ENCODE results near the gene WNT8B.
A peak's percentile ranks its signal among the peaks of the same experiment; 100 is the strongest.

Gene WNT8B

DNA sequence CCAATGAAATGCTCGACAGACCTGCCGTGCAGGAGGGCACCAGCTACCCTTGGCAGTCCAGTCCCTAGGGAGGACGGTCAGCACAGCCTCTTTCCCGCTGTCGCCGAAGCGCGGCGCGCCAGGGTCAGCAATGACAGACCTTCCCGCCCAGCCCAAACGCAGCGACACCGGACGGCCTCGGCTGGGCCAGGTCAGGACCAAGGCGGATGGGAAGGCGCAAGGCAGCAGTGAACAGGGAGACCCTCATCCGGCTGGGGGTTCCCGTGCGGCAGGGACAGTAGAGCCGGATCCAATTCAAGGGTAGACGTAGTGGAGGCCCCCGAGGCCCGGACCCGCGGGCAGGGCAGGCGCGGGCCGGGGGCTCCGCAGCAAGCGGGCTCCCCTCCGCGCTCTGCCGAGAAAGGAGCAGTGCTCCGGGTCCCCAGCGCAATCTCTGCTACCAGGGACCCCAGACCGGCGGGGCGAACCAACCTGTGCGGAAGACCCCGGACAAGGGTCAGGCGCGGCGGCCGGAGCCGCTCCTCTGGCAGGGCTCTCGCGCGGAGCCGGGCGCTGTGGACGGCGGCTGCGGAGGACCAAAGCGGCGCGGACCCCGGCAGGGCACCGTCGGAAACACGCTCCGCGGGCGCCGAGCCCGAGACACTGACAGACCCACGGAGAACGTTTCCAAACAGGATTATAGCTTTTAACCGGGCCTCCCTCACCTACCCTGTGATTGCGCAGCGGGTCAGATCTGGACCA is 56.7 kb downstream of the WNT8B start, which contains the start of gene SEC31B:
SEC31B (minus strand) TSS at position 551 of the 741 bp plus-strand sequence. CDS start 2,909 bp downstream, outside the sequence.
- peak in 1 of 2 experiments; percentile 20 for DNase-seq

GRCh38 chr10:100520811-100521210 is 58.0 kb downstream of the WNT8B start:
- no peak for DNase-seq

DNA sequence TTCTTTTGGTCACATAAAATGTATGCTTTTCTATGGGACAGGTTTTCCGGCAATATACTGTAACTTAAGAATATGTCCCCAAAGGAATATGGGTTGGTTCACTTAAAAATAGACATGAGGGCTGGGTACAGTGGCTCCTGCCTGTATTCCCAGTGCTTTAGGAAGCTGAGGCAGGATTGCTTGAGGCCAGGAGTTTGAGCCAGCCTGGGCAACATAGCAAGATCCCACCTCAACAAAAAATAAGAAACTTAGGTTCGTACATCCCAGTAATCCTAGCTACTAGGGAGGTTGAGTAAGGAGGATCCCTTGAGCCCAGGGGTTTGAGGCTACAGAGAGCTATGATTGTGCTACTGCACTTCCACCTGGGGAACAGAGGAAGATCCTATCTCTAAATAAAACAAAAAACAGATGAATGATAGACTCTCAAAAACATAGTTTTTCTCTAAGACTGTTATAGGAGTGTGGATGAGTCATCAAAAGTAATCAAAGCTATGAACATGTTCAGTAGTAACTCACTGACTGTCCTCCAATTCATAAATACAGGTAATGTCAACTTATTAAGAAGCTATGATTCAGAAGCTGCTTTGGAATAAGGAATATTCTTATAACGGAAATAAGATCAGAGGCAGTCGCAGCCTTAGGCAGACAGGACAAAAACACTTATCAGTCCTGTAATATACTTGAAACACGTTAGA is 59.4 kb downstream of the WNT8B start:
- no peak for DNase-seq

GRCh38 chr10:100522945-100523344 is 60.1 kb downstream of the WNT8B start:
- no peak for DNase-seq

DNA sequence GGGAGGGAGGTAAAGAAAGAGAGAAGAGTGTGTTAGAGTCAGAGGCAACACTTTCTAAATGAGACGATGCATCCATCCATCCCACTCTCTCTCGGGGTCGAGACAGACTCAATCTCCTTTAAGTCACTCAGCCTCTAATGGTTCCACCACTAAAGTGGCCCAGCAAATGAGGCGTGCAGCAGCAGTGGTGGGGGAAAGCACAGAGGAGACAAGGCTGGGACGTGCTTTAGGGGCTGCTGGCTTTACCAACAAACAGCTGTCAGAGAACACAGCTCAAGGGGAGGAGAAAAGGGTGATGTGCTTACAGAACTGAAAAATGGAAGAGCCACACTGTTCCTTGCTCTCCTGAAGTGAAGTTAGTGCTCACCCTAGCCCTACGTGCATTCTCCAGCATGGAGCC is 61.4 kb downstream of the WNT8B start:
- no peak for DNase-seq

DNA sequence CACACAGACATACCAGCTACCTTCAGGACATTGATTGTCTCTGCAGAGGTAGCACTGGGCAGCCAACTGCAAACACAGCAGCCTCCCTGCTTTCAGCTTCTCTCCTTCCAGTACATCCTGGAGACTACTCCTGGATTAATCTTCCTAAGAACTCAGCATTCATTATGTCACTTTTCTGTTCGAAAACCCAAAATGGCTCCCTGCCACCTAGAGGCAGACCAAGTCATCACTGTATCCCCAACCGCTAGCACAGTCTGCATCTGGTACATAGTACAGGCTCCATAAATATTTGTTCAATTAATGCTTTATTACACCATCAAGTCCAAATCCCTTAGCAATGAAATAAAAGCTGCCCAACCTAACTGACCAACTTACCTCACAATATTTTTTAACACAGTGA is 61.8 kb downstream of the WNT8B start:
- no peak for DNase-seq

DNA sequence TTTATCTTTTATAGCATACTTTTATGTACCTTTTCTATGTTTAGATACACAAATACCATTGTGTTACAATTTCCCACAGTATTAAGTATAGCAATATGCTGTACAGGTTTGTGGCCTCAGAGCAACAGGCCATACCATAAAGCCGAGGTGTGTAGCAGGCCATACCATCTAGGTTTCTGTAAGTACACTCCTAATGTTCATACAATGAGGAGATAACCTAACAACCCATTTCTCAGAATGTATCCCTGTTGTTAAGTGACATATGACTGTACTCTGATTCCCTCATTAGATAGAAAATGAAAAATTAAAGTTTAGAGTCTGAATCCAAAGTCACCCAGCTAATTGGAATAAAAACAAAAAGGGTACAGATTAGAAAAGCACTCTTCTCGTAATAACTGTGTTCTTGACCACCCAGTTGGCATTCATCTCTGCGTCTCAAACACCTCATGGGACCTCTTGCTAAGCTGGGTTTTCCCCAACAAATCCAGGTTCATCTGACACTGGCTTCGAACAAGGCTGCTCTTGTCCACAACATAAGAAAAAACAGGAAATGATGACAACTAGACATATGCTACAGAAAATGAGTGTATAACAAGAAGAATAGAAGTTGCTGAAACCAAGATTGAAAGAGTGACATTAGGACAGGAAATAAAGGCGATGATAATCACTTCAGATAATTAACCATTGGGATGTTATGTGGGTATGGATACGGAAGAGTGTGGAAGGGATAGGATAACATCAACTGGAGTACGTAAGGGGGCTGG is 65.5 kb downstream of the WNT8B start:
- no peak for DNase-seq

- DNase-seq = peak in 1 of 2 experiments; percentile 49
These were observed 66.2 kb downstream of the WNT8B start for GRCh38 chr10:100528921-100529474.

- DNase-seq = peak; percentile 49 to 71
These were observed 66.9 kb downstream of the WNT8B start, which contains the start of gene NDUFB8 for GRCh38 chr10:100529475-100530298. Gene NDUFB8, minus strand, starts transcription at chr10:100529871. Its CDS starts 20 bp downstream, at chr10:100529851.

- DNase-seq = no peak
These were observed 69.0 kb downstream of the WNT8B start for GRCh38 chr10:100531761-100532160.
